GM23338 (cell line): ENCODE measurements around the gene P2RX7. TPM values are rescaled to one million over a fixed set of nuclear protein-coding genes. Genes with fewer than 3 reads are reported as not detected.

Source experiments
- ATAC-seq: fragments of 200-7000 bp; cut with Tn5 transposase; 3 replicates; pipeline ENCODE4 v1.9.1; 2020
- DNase-seq: peaks from one replicate; pipeline ENCODE4 v3.0.0-alpha.2; 2015; ENCODE audit warnings: low spot score
- H2AFZ ChIP-seq: fragments of 200-600 bp; sonication (generic); 2 replicates; pipeline ENCODE4 v1.8.0; 2016; ENCODE audit warnings: antibody characterized with exemption, mild to moderate bottlenecking, moderate library complexity
- H3F3A ChIP-seq: fragments of 200-600 bp; sonication (generic); replicated peaks from 2 replicates; pipeline ENCODE4 v1.8.0; 2017; ENCODE audit warnings: antibody characterized with exemption, mixed run types, low read depth
- H3K27ac ChIP-seq: fragments of 200-600 bp; sonication (generic); 2 replicates; pipeline ENCODE4 v1.6.1; 2016; ENCODE audit warnings: low read depth
- H3K27me3 ChIP-seq: fragments of 200-600 bp; sonication (generic); 2 replicates; pipeline ENCODE4 v1.8.0; 2016; ENCODE audit warnings: mild to moderate bottlenecking, mixed run types, moderate library complexity; ENCODE audit not compliant: insufficient read depth
- H3K36me3 ChIP-seq: fragments of 200-600 bp; sonication (generic); 2 replicates; pipeline ENCODE4 v1.8.0; 2016; ENCODE audit warnings: mild to moderate bottlenecking; ENCODE audit not compliant: insufficient read depth
- H3K4me1 ChIP-seq: fragments of 200-600 bp; sonication (generic); 2 replicates; pipeline ENCODE4 v1.8.0; 2016; ENCODE audit warnings: mild to moderate bottlenecking, moderate library complexity; ENCODE audit not compliant: insufficient read depth
- H3K4me2 ChIP-seq: fragments of 200-600 bp; sonication (generic); 2 replicates; pipeline ENCODE4 v1.7.1; 2017; ENCODE audit warnings: mixed run types
- H3K4me3 ChIP-seq: fragments of 200-600 bp; sonication (generic); 2 replicates; pipeline ENCODE4 v1.6.1; 2016; ENCODE audit warnings: mixed run types
- H3K79me2 ChIP-seq: fragments of 200-600 bp; sonication (generic); replicated peaks from 2 replicates; pipeline ENCODE4 v1.8.0; 2017; ENCODE audit warnings: mild to moderate bottlenecking; ENCODE audit not compliant: insufficient read depth
- H3K9me2 ChIP-seq: fragments of 200-600 bp; sonication (generic); 2 replicates; pipeline ENCODE4 v1.8.0; 2017; ENCODE audit not compliant: insufficient read depth
- H4K20me1 ChIP-seq: fragments of 200-600 bp; sonication (generic); replicated peaks from 2 replicates; pipeline ENCODE4 v1.8.0; 2017; ENCODE audit warnings: mild to moderate bottlenecking; ENCODE audit not compliant: insufficient read depth
- H3K27ac Mint-ChIP-seq: 2 replicates; pipeline ENCODE4 v1.8.0; 2020; ENCODE audit warnings: inconsistent platforms, mild to moderate bottlenecking, moderate library complexity, mixed read lengths
- H3K27me3 Mint-ChIP-seq: 3 replicates; pipeline ENCODE4 v1.8.0; 2022; ENCODE audit warnings: low read depth, mild to moderate bottlenecking, moderate library complexity, mixed read lengths, inconsistent platforms; ENCODE audit not compliant: insufficient read depth, poor library complexity
- H3K36me3 Mint-ChIP-seq: 3 replicates; pipeline ENCODE4 v1.8.0; 2021; ENCODE audit warnings: low read depth, mild to moderate bottlenecking, inconsistent platforms, moderate library complexity, mixed read lengths
- H3K4me1 Mint-ChIP-seq: 3 replicates; pipeline ENCODE4 v1.8.0; 2020; ENCODE audit warnings: mild to moderate bottlenecking, inconsistent platforms, mixed read lengths
- H3K4me3 Mint-ChIP-seq: 3 replicates; pipeline ENCODE4 v1.8.0; 2021; ENCODE audit warnings: moderate library complexity, mild to moderate bottlenecking, inconsistent platforms, mixed read lengths
- H3K9me3 Mint-ChIP-seq: 3 replicates; pipeline ENCODE4 v1.8.0; 2020; ENCODE audit warnings: moderate library complexity, mild to moderate bottlenecking, inconsistent platforms, mixed read lengths
- CTCF ChIP-seq, 2 experiments: fragments of 200-600 bp in 1 of 2; sonication (generic) in 1 of 2; conservative IDR thresholded peaks; 2 replicates each; pipeline versions ENCODE4 v1.5.1 to v1.6.1; 2016 to 2017; ENCODE audit warnings: antibody characterized with exemption in 2 of 2, low read depth in 2 of 2, mild to moderate bottlenecking in 2 of 2, moderate library complexity in 1 of 2
- EZH2 ChIP-seq: fragments of 200-600 bp; sonication (generic); IDR thresholded peaks from one replicate; pipeline ENCODE4 v1.8.0; 2017; ENCODE audit warnings: antibody characterized with exemption, mild to moderate bottlenecking, low read depth; ENCODE audit not compliant: unreplicated experiment
- EZH2phosphoT487 ChIP-seq: fragments of 200-600 bp; sonication (generic); IDR thresholded peaks from one replicate; pipeline ENCODE4 v1.8.1; 2018; ENCODE audit warnings: antibody characterized with exemption; ENCODE audit not compliant: unreplicated experiment
- JUNB ChIP-seq: IDR thresholded peaks from one replicate; pipeline ENCODE4 v1.6.1; 2016; ENCODE audit warnings: antibody characterized with exemption; ENCODE audit not compliant: unreplicated experiment
- NANOG ChIP-seq: IDR thresholded peaks from 2 replicates; pipeline ENCODE4 v1.6.1; 2016; ENCODE audit warnings: antibody characterized with exemption, borderline replicate concordance
- POLR2AphosphoS5 ChIP-seq: IDR thresholded peaks from 2 replicates; pipeline ENCODE4 v1.6.1; 2016; ENCODE audit warnings: antibody characterized with exemption, low read depth
- ZNF114 ChIP-seq: fragments of 250-450 bp; sonication (Bioruptor Pico); IDR thresholded peaks from 2 replicates; pipeline ENCODE4 v1.5.0; 2020; ENCODE audit warnings: mild to moderate bottlenecking, moderate library complexity
- ZNF331 ChIP-seq: fragments of 250-450 bp; sonication (Bioruptor Pico); IDR thresholded peaks from 2 replicates; pipeline ENCODE4 v1.5.0; 2020; ENCODE audit warnings: low read depth, mild to moderate bottlenecking, moderate library complexity
- polyA plus RNA-seq: library from polyadenylated mRNA; unstranded; fragments of >200 nt; fragmentation: Nextera tagmentation; extraction: Ambion mirVana; gene quantifications from 2 replicates; pipeline ENCODE4 v1.2.1, GENCODE V29; 2016
- total RNA-seq: library from RNA; depleted of rRNA; stranded (reverse); fragments of >200 nt; shearing (Covaris generic); gene quantifications from 2 replicates; pipeline ENCODE4 v1.2.3, GENCODE V29; 2014
- TF ChIP-seq, protein P1 (sequence below): IDR thresholded peaks from one replicate; pipeline ENCODE4 v1.6.1; 2018; ENCODE audit warnings: antibody characterized with exemption; ENCODE audit not compliant: unreplicated experiment
- TF ChIP-seq, protein P2 (sequence below): fragments of 250-450 bp; sonication (Bioruptor Pico); IDR thresholded peaks from 2 replicates; pipeline ENCODE4 v1.5.0; 2020; ENCODE audit warnings: mild to moderate bottlenecking, moderate library complexity

P2RX7 gene
- total and polyA plus RNA-seq, 2 experiments from 2014 or later: 0.24 to 0.48 TPM

- ATAC-seq: no peak
Measured at GRCh38 chr12:121127501-121127900, 5.2 kb upstream of the P2RX7 start.

DNA sequence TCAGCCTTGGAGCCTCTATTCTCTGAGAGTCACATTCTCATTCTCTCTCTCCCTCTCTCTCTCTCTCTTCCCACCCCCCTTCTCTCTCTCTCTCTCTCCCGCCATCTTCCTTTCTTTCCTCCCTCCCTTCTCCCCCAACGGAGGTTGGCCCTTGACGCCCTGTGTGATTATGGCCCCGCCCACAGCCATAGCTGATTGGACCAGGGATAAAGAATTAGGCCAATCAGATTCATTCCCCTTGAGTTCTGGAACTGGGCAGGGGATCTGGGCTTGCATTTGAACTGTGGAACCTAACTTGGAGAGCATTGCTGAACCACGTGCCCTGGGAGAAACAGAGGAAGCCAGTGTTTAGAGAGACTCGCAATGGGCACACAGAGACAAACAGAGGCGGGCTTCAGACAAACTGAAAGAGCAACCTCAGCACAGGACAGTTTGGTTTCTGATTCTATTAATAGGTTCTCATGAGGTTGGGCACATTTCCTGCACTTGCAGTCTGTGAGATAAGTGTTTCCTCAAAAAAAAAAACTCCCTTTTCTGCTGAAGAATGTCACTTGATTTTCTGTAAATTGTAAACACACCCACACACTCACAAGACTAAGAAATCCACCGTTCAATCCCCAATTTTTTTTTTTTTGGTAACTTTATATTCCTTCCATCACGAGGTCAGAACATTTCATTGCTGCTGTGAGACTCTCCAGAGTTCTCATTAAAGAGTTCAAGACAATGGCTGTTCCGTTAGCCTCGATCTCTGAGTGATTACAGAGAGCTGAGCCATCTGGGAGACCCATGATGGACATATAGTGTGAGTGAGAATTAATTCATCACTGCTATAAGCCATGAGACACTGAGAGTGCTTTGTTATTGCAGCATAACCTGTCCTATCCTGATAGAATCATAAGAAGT, 3.5 kb upstream of the P2RX7 start:
- 0 out of 3 replicates have a peak, but pooled peaks cover 3% of the 10 kb centered on the region for H3K9me3 Mint-ChIP-seq
- peak; percentile 44 for ATAC-seq
- TF ChIP-seq, protein P1, sequence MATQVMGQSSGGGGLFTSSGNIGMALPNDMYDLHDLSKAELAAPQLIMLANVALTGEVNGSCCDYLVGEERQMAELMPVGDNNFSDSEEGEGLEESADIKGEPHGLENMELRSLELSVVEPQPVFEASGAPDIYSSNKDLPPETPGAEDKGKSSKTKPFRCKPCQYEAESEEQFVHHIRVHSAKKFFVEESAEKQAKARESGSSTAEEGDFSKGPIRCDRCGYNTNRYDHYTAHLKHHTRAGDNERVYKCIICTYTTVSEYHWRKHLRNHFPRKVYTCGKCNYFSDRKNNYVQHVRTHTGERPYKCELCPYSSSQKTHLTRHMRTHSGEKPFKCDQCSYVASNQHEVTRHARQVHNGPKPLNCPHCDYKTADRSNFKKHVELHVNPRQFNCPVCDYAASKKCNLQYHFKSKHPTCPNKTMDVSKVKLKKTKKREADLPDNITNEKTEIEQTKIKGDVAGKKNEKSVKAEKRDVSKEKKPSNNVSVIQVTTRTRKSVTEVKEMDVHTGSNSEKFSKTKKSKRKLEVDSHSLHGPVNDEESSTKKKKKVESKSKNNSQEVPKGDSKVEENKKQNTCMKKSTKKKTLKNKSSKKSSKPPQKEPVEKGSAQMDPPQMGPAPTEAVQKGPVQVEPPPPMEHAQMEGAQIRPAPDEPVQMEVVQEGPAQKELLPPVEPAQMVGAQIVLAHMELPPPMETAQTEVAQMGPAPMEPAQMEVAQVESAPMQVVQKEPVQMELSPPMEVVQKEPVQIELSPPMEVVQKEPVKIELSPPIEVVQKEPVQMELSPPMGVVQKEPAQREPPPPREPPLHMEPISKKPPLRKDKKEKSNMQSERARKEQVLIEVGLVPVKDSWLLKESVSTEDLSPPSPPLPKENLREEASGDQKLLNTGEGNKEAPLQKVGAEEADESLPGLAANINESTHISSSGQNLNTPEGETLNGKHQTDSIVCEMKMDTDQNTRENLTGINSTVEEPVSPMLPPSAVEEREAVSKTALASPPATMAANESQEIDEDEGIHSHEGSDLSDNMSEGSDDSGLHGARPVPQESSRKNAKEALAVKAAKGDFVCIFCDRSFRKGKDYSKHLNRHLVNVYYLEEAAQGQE: no peak
- no peak for TF ChIP-seq JUNB
- TF ChIP-seq, protein P2, sequence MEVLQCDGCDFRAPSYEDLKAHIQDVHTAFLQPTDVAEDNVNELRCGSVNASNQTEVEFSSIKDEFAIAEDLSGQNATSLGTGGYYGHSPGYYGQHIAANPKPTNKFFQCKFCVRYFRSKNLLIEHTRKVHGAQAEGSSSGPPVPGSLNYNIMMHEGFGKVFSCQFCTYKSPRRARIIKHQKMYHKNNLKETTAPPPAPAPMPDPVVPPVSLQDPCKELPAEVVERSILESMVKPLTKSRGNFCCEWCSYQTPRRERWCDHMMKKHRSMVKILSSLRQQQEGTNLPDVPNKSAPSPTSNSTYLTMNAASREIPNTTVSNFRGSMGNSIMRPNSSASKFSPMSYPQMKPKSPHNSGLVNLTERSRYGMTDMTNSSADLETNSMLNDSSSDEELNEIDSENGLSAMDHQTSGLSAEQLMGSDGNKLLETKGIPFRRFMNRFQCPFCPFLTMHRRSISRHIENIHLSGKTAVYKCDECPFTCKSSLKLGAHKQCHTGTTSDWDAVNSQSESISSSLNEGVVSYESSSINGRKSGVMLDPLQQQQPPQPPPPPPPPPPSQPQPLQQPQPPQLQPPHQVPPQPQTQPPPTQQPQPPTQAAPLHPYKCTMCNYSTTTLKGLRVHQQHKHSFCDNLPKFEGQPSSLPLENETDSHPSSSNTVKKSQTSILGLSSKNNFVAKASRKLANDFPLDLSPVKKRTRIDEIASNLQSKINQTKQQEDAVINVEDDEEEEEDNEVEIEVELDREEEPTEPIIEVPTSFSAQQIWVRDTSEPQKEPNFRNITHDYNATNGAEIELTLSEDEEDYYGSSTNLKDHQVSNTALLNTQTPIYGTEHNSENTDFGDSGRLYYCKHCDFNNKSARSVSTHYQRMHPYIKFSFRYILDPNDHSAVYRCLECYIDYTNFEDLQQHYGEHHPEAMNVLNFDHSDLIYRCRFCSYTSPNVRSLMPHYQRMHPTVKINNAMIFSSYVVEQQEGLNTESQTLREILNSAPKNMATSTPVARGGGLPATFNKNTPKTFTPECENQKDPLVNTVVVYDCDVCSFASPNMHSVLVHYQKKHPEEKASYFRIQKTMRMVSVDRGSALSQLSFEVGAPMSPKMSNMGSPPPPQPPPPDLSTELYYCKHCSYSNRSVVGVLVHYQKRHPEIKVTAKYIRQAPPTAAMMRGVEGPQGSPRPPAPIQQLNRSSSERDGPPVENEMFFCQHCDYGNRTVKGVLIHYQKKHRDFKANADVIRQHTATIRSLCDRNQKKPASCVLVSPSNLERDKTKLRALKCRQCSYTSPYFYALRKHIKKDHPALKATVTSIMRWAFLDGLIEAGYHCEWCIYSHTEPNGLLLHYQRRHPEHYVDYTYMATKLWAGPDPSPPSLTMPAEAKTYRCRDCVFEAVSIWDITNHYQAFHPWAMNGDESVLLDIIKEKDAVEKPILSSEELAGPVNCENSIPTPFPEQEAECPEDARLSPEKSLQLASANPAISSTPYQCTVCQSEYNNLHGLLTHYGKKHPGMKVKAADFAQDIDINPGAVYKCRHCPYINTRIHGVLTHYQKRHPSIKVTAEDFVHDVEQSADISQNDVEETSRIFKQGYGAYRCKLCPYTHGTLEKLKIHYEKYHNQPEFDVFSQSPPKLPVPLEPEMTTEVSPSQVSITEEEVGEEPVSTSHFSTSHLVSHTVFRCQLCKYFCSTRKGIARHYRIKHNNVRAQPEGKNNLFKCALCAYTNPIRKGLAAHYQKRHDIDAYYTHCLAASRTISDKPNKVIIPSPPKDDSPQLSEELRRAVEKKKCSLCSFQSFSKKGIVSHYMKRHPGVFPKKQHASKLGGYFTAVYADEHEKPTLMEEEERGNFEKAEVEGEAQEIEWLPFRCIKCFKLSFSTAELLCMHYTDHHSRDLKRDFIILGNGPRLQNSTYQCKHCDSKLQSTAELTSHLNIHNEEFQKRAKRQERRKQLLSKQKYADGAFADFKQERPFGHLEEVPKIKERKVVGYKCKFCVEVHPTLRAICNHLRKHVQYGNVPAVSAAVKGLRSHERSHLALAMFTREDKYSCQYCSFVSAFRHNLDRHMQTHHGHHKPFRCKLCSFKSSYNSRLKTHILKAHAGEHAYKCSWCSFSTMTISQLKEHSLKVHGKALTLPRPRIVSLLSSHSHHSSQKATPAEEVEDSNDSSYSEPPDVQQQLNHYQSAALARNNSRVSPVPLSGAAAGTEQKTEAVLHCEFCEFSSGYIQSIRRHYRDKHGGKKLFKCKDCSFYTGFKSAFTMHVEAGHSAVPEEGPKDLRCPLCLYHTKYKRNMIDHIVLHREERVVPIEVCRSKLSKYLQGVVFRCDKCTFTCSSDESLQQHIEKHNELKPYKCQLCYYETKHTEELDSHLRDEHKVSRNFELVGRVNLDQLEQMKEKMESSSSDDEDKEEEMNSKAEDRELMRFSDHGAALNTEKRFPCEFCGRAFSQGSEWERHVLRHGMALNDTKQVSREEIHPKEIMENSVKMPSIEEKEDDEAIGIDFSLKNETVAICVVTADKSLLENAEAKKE (CRISPR knock-in tag): no peak
- TF ChIP-seq NANOG: no peak
- TF ChIP-seq EZH2phosphoT487: no peak
- no peak for TF ChIP-seq CTCF (conservative IDR thresholded peaks at IDR 0.05; ENCODE audit: low read depth in 2 of 2)
- no peak for TF ChIP-seq POLR2AphosphoS5
- TF ChIP-seq ZNF114 (CRISPR knock-in tag): no peak

More at GRCh38 chr12:121127501-121127900, 5.2 kb upstream of the P2RX7 start:
- H2AFZ ChIP-seq: no peak overlapping the region
- H3K79me2 ChIP-seq: no peaks in the 10 kb centered on the region
- H3K4me2 ChIP-seq: no peak overlapping the region
- no peak for TF ChIP-seq EZH2
- TF ChIP-seq ZNF331: no peak
- H3K9me3 Mint-ChIP-seq: 0 out of 3 replicates have a peak, but pooled peaks cover 3% of the 10 kb centered on the region
- peaks cover 10% of the 10 kb centered on the region for H3K27me3 Mint-ChIP-seq
- no peaks in the 10 kb centered on the region for H4K20me1 ChIP-seq
- H3K4me3 Mint-ChIP-seq: no peak overlapping the region
- H3F3A ChIP-seq: no peaks in the 10 kb centered on the region
- H3K27ac ChIP-seq: no peak overlapping the region
- H3K4me1 Mint-ChIP-seq: peaks cover 2% of the 10 kb centered on the region; the same call in 1 of the 3 replicates
- no peak overlapping the region for H3K27ac Mint-ChIP-seq
- no peaks in the 10 kb centered on the region for H3K9me2 ChIP-seq
- H3K36me3 ChIP-seq: no peaks in the 10 kb centered on the region
- DNase-seq: no peak
- H3K4me3 ChIP-seq: no peak overlapping the region
- H3K36me3 Mint-ChIP-seq: no peaks in the 10 kb centered on the region
- no peaks in the 10 kb centered on the region for H3K27me3 ChIP-seq
- 0 out of 2 replicates have a peak, but pooled peaks cover 3% of the 10 kb centered on the region for H3K4me1 ChIP-seq

More for the DNA sequence above, 3.5 kb upstream of the P2RX7 start:
- Mint-ChIP-seq H3K27ac (no peak overlapping the region), H3K4me3 (no peak overlapping the region), H3K36me3 (no peaks in the 10 kb centered on the region), H3K4me1 (peaks cover 11% of the 10 kb centered on the region), H3K27me3 (peaks cover 7% of the 10 kb centered on the region)
- H3K27me3 ChIP-seq: no peaks in the 10 kb centered on the region
- no peaks in the 10 kb centered on the region for H3K36me3 ChIP-seq
- no peaks in the 10 kb centered on the region for H3K79me2 ChIP-seq
- H3K27ac ChIP-seq: no peak overlapping the region
- H3F3A ChIP-seq: 0 out of 2 replicates have a peak, but pooled peaks cover 5% of the 10 kb centered on the region
- no peak overlapping the region for H3K4me2 ChIP-seq
- no peaks in the 10 kb centered on the region for H3K9me2 ChIP-seq
- H2AFZ ChIP-seq: peak overlapping the region; percentile 77
- peak; percentile 69 for DNase-seq
- no peak overlapping the region for H3K4me3 ChIP-seq
- peaks cover 12% of the 10 kb centered on the region; the same call in 1 of the 2 replicates for H3K4me1 ChIP-seq
- H4K20me1 ChIP-seq: no peaks in the 10 kb centered on the region
